ENCODE measurements around the gene LTBP2. TPM values are rescaled to one million over a fixed set of nuclear protein-coding genes. Genes with fewer than 3 reads are reported as not detected.
A peak's percentile ranks its signal among the peaks of the same experiment; 100 is the strongest.

The LTBP2 gene
- total RNA-seq, 1 experiment from 2014 or later, result 7.6 TPM

DNA sequence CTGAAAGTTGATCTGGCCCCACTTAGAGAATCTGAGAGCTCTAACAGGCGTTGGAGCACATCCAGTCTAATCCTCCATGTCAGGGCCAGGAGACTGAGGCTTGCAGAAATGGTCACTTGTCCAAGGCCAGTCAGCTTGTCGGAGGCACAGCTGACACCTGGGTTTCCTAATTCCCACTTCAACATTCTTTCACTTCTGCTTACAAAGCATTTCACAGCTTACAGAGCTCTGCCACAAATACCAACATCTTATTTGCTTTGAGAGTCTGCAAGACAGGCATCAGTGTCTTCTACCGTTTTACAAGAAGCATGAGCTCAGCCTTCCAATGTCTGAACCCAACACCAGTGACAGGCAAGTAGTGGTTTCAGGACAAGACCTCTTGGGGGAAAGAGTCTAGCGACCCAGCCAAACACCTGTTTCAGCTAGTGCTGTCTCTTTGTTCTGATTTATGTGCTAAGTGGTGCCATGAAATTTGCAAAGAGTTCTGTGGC is 86.6 kb downstream of the LTBP2 start:
- no peak for DNase-seq (ENCODE audit: low read depth)
- in situ Hi-C loops (cut with HindIII; ENCODE audit: low pct_unique_long_range_greater_than_20kb, low sequenced_read_pairs), result no loop called here

DNA sequence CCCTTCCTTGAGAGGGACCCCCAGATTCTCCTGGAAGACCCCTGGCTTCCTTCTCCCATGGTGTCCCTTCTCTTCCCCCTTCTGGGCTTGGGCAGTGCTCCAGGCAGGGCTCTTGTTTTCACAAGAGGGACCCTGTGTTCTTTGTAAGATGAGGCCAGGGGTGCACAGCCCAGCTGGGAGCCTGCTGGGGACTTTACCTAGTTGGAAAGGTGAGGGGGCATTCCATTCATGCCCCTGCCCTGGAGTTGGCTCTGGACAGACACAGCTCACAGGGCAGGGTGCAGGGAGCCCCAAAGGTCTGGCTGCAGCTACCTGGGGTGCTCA is 87.3 kb downstream of the LTBP2 start:
- in situ Hi-C loops (cut with HindIII; ENCODE audit: low pct_unique_long_range_greater_than_20kb, low sequenced_read_pairs), result no loop called here

GRCh38 chr14:74524076-74524811 is 87.8 kb downstream of the LTBP2 start:
- no peak for DNase-seq (ENCODE audit: low read depth)
- in situ Hi-C loops (cut with HindIII; ENCODE audit: low pct_unique_long_range_greater_than_20kb, low sequenced_read_pairs), result no loop called here

More for the DNA sequence above, 87.3 kb downstream of the LTBP2 start:
- no peak for DNase-seq (ENCODE audit: low read depth)

- in situ Hi-C loops (cut with HindIII; ENCODE audit: low pct_unique_long_range_greater_than_20kb, low sequenced_read_pairs), result no loop called here
- DNase-seq (ENCODE audit: low read depth), result no peak
Measured at GRCh38 chr14:74522740-74523139, 89.3 kb downstream of the LTBP2 start.

GRCh38 chr14:74521756-74522155 is 90.3 kb downstream of the LTBP2 start:
- in situ Hi-C loops (cut with HindIII; ENCODE audit: low pct_unique_long_range_greater_than_20kb, low sequenced_read_pairs), result no loop called here
- DNase-seq (ENCODE audit: low read depth), result no peak

- in situ Hi-C loops (cut with HindIII; ENCODE audit: low pct_unique_long_range_greater_than_20kb, low sequenced_read_pairs), result no loop called here
Measured at GRCh38 chr14:74519316-74520074, 92.5 kb downstream of the LTBP2 start.

DNA sequence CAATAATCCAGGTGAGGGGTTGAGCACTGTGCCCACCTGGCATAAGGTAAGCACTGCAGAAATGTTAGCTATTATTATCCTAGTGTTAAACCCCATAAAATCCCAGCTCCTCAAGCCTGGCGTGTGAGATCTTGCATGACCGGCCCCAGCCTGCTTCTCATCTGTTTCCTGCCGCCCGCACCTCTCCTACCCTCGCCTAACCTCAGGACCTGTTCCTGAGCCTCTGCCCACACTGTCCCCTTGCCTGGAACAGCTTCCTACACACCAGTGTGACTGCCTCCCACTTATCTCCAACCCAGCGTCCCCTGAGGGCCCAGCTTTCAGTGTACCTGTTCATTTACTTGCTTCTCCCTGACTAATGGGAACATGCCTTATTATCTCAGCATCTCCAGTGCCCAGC is 93.8 kb downstream of the LTBP2 start:
- in situ Hi-C loops (cut with HindIII; ENCODE audit: low pct_unique_long_range_greater_than_20kb, low sequenced_read_pairs), result no loop called here
- no peak for DNase-seq (ENCODE audit: low read depth)

More at GRCh38 chr14:74519316-74520074, 92.5 kb downstream of the LTBP2 start:
- no peak for DNase-seq (ENCODE audit: low read depth)

GRCh38 chr14:74517731-74518130 is 94.3 kb downstream of the LTBP2 start:
- DNase-seq (ENCODE audit: low read depth), result no peak
- in situ Hi-C loops (cut with HindIII; ENCODE audit: low pct_unique_long_range_greater_than_20kb, low sequenced_read_pairs), result no loop called here

DNA sequence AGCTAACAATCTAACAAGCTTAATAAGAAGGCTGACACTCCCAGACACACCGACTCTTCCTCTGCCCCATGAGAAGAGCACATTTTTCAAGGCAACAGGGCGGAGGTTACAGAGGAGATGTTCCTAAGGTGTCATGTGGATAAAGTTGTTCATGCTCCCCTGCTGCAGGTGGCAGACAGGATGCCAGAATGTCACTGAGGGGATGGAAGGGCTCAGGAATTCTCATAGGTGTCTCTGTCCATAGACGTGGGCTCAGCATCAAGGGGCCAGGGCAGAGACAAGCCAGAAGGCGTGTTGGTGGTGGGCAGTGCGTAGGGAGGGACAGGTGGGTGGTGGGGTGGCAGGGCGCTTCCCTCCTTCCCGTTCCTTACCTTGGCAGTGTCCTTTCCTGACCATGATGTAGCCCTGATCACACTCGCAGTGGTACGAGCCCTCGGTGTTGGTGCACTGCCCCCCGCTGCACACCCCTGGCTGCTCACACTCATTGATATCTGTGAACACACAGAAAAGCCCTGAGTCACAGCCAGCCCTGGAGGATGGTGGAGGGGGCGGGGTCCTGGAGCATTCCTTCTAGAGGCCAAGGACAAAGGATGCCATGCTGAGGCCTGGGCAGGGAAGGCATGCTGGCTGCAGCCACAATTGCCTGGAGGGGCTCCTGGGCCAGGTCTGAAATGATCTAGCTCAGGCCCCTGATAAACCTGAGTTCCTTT is 95.4 kb downstream of the LTBP2 start:
- DNase-seq (ENCODE audit: low read depth), result peak; percentile 15
- in situ Hi-C loops (cut with HindIII; ENCODE audit: low pct_unique_long_range_greater_than_20kb, low sequenced_read_pairs), result no loop called here

- no peak for DNase-seq (ENCODE audit: low read depth)
- in situ Hi-C loops (cut with HindIII; ENCODE audit: low pct_unique_long_range_greater_than_20kb, low sequenced_read_pairs), result no loop called here
Measured at GRCh38 chr14:74515891-74516412, 96.1 kb downstream of the LTBP2 start.

- in situ Hi-C loops (cut with HindIII; ENCODE audit: low pct_unique_long_range_greater_than_20kb, low sequenced_read_pairs), result no loop called here
- no peak for DNase-seq (ENCODE audit: low read depth)
Measured at GRCh38 chr14:74514471-74514941, 97.5 kb downstream of the LTBP2 start.

GRCh38 chr14:74511966-74512830 is 99.8 kb downstream of the LTBP2 start:
- in situ Hi-C loops (cut with HindIII; ENCODE audit: low pct_unique_long_range_greater_than_20kb, low sequenced_read_pairs), result no loop called here
- no peak for DNase-seq (ENCODE audit: low read depth)

- in situ Hi-C loops (cut with HindIII; ENCODE audit: low pct_unique_long_range_greater_than_20kb, low sequenced_read_pairs), result no loop called here
- DNase-seq (ENCODE audit: low read depth), result no peak
Measured at GRCh38 chr14:74510959-74511409, 101.1 kb downstream of the LTBP2 start.

GRCh38 chr14:74510223-74510931 is 101.7 kb downstream of the LTBP2 start:
- no peak for DNase-seq (ENCODE audit: low read depth)
- in situ Hi-C loops (cut with HindIII; ENCODE audit: low pct_unique_long_range_greater_than_20kb, low sequenced_read_pairs), result no loop called here

DNA sequence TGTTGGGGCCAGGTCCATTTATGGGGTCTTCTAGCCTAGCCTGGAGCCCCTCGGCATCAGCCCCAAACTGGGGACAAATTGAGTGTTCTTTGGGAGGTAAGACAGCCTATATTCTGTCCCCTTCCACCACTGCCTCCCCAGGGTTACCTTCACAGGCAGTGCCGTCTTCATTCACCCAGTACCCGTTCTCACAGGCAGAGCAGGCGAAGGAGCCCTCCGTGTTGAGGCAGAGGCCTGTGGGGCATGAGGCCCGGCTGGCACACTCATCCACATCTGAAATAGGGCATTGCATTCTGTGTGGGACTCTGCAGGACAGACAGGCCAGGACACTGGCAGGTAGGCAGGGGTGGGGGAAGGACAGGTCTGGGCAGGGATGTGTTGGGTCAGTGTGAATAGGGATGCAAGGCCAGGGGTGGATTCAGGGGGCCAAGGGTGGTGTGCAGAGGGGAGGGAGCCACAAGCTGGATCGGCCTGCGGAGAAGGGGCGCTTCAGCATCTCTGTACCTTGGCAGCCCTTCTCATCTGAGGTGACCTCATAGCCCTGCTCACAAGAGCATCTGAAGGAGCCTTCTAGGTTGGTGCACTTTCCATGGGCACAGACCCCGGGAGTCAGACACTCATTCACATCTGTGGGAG is 102.3 kb downstream of the LTBP2 start:
- DNase-seq (ENCODE audit: low read depth), result no peak
- in situ Hi-C loops (cut with HindIII; ENCODE audit: low pct_unique_long_range_greater_than_20kb, low sequenced_read_pairs), result no loop called here

DNA sequence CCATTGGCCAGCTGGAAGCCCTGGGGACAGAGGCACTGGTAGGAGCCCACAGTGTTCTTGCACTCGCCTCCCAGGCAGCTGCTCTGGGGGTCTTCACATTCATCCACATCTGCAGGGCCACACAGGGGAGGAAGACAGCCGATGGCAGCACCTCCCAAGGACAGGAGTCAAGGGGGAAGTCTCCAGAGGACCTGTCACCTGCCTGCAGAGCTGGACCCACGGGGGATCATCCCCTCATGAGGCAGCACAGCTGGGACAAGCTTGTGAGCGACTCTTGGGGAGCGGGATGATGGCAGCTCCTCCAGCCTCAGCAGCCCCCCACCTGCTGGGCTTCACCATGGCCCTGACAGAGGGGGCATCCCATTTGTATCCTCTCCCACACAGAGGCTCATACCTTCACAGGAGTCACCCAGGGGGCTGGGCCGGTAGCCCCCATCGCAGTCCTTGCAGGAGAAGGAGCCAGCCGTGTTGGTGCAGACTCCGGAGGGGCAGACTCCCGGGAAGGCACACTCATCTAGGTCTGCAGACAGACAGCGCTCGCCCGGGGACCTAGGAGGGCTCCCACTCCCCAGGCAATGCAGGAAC is 103.1 kb downstream of the LTBP2 start:
- in situ Hi-C loops (cut with HindIII; ENCODE audit: low pct_unique_long_range_greater_than_20kb, low sequenced_read_pairs), result no loop called here
- no peak for DNase-seq (ENCODE audit: low read depth)

Measured in Caki2 (cell line).